Hematopoietic multipotent progenitor cell (in vitro differentiated cells): ENCODE measurements around the gene VAT1. TPM values are rescaled to one million over a fixed set of nuclear protein-coding genes. Genes with fewer than 3 reads are reported as not detected.

Experiments used
- DNase-seq, 3 donors: peaks; one replicate each; pipeline ENCODE4 v3.0.0-alpha.2; 2011 to 2015; ENCODE audit warnings: low read depth in 2 of 3, low spot score in 2 of 3
- total RNA-seq: library from RNA; depleted of rRNA; stranded (reverse); fragments of >200 nt; gene quantifications from one replicate; pipeline ENCODE4 v1.2.3, GENCODE V29; 2012

The VAT1 gene
- total RNA-seq, 1 donor: 116 TPM

- no peak for DNase-seq
These were observed 5.2 kb upstream of the VAT1 start for GRCh38 chr17:43027091-43028032.

DNA sequence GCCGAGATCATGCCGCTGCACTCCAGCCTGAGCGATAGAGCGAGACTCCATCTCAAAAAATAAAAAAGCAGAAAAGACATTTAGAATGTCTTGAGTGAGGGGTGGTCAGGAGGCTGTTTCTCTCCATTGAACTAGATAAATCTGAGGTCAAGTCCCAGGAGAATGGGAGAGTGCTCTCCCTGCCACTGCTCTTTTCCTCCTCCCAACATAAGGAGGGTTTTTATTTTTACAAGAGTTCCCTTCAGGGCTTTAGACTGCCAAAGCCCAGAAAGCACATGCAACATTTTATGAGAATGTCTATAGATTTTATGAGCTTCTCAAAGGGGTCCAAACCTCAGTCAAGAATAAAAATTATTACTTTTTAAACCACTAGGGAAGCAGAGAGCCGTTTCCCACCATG is 4.4 kb upstream of the VAT1 start:
- DNase-seq: peak in 1 of 3 donors; percentile 26

GRCh38 chr17:43025766-43026537 is 3.8 kb upstream of the VAT1 start:
- DNase-seq: no peak

- peak in 1 of 3 donors; percentile 23 for DNase-seq
These were observed 3.1 kb upstream of the VAT1 start for GRCh38 chr17:43025290-43025657.

DNA sequence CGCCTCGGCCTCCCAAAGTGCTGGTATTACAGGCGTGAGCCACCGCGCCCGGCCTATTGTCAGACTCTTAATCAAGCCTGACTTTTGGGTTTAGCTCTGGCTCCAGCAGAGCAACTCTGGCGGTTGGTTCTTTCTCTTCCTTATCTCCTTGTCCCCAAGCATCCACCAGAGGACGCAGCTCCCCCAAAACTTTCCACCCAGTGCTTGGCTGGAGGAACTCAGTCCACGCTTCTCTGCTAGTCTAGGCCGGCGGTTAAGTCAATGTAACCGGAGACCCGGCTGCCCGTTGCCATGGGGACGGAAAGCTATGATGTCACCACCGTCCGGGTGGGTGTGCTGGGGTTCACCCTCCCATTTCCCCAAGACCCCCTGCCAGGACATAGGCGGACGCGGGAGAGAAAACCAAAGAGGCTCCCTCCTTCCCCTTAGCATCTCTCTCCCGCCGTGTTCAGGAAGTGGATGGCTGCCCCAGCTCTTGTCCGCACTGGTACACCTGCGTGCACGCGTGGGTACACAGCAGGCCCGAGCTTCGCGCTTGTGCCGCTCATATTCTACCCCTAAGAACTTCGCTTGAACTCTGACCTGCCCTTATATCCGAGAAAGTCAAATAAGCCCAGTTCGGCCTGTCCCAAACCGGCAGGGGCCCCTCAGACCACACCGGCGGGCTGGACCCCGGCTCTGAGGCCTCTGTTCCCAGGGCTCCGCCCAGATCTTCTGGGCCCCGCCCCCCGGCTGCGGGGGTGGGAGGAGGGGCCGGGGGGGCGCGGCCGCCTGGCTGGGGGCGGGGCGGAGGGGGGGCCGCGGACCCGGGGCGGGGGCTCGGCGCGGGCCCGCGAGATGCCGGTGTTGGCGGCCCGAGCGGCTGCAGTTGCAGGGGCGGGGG is 2.5 kb upstream of the VAT1 start, which contains the start of gene RND2:
Gene RND2 (plus strand): TSS at position 825 of the 883 bp plus-strand sequence. CDS start 117 bp downstream, outside the sequence.
- DNase-seq: peak; percentile 55 to 97 (median 92)

DNA sequence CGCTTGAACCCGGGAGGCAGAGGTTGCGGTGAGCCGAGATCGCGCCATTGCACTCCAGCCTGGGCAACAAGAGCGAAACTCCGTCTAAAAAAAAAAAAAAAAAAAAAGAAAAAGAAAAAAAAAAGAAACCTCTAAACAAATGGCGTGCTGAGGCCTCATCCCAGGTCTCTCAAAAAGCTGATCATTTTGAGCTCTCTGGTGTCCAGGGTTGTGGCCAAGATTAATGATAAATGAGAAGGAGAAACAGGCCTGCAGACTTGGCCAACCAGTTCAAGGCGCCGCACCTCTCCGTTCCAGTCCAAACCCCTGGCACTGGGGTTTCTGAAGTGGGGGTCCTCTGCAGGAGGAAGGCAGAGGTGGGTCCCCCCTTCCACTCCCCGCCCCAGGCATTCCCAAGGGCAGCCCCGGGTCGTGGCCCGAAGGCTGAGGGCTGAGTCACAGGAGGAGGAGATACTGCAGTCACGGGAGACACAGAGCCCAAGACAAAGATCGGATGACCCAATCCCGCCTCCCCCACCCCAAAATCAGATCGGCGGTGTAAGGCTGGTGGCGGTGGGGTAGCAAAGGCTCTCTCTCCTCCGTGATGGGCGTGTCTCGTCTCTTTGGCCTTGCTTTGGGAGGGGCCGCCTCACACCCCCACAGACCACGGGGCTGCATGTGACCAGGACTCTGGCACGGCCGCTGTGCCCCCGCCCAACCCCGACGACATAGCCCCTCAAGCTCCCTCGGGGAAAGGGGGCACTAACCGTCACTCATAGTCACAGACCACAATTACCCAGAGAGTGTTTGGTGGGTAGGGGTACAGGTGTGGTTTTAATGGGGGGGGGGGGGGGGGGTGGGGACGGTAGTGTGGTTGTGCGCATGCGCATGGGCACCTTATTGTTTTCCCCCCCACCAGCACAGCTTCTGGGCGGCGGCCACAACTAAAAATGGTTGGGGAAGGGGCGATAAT is 1.1 kb downstream of the VAT1 start:
- DNase-seq: peak in 2 of 3 donors; percentile 74 to 77

- DNase-seq: no peak
These were observed 2.1 kb downstream of the VAT1 start for GRCh38 chr17:43020030-43020621.

DNA sequence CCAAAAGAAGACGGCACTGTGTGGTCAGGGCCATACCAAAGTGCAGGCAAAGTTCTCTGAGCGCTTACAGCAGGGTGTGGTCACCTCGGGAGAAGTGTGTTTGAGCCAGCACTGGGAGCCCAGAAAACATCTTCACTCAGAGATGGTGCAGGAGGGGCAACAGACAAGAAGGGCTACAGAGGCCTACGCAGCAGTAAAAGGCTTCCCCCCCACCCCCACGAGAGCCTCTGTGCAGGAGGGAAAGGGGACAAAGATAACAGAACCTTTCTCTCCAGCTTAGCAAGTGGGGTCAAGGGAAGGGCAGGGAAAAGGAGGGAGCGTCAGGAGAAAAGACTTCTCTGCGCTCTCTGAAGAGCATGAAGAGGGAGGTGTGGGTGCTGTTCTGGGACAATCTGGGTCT is 2.8 kb downstream of the VAT1 start:
- no peak for DNase-seq

- DNase-seq: peak in 1 of 3 donors; percentile 34
These were observed 3.3 kb downstream of the VAT1 start for GRCh38 chr17:43018932-43019331.

DNA sequence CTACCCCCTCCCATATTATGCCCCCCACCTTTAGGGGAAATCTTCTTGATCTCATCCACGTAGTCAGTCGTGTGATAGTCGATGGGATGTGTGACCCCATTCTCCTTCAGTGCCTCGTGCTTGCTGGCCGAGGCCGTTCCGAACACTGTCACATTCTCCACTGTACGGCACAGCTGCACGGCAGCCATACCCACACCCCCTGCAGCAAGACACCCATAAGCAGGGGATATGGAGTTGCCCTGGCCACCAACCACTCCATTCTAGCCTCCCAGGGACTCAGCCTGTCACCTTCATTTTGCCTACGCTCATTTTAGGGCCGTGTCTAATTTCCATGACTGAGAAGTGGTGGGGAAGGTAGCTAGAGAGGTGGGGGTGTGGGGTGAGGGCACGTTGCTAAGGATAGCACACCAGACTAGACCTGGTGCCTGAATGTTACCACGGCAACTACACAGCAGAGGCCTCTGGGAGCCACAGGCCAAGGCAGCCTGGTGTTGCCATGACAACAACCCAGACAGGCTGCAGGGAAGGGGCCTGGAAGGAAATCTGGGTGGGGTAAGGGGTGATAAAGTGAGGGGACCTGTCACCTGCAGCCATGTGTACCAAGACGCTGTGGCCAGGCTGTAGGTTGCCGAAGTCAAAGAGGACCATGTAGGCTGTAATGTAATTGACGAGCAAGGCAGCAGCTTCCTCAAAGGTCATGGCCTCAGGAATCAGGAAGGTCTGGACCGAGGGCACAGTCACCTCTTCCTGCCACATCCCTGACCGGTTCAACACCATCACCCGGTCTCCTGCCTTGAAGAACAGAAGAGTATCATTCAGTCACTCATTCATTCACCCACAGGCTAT is 4.0 kb downstream of the VAT1 start:
- DNase-seq: peak in 2 of 3 donors; percentile 57 to 74

GRCh38 chr17:43016216-43016615 is 6.0 kb downstream of the VAT1 start:
- DNase-seq: no peak

DNA sequence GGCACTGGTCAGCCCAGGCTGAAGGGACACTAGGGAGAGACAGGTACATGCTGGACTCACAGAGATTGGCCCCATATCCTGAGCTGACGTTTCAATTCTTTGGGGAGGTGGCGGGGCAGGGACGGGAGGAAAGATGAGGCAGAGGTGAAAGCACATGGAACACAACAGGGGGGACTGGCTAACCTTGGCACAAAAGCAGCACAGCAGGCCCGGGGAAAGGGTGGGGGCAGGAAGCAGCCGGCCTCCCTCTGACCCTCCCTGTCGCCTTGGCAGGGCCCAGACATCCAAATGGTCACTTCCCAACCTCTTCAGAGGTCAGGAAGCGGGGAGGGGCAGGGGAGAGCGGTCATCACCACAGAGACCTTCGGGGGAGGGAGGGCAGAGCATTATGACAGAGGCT is 6.6 kb downstream of the VAT1 start:
- no peak for DNase-seq

DNA sequence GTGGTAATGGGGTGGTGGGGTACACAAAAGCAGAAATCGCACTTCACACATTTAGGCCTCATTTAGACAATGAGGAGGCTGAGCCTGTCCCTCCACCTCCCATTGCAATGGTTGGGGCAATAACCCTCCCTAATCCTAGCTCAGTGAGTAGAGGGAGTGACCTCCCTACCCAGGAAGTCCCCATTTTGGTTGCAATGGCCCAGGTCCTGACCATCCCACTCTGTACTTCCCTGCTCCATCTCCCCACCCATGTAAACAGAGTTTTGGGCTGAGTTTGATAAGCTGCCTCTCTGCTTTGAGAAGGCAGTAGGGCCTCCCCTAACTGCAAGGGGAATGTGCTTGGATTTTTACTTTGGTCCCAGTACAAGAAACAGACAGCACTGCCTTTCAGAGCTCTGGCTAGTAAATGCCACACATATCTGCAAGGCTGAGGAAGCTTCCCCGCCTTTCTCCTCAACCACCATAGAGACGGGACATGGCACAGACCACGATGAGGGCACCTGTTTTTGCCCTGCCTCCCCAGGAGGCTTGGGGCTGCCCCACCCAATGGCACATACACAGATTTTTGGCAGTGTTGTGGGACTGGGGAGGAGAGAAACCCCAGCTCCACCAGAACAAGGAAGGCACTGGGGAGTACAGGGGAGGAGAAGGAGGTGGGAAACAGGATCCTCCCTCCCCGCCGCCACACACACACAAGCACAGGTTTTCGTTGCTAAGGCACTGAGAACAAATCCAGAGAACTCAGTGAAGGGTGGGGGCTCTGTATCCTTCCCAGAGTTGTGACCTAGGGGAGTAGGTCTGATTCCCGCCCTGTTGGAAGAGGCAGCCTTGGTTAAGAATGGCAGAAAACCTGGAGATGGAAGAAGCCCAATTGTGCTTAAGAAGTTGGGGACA is 7.3 kb downstream of the VAT1 start:
- no peak for DNase-seq

DNA sequence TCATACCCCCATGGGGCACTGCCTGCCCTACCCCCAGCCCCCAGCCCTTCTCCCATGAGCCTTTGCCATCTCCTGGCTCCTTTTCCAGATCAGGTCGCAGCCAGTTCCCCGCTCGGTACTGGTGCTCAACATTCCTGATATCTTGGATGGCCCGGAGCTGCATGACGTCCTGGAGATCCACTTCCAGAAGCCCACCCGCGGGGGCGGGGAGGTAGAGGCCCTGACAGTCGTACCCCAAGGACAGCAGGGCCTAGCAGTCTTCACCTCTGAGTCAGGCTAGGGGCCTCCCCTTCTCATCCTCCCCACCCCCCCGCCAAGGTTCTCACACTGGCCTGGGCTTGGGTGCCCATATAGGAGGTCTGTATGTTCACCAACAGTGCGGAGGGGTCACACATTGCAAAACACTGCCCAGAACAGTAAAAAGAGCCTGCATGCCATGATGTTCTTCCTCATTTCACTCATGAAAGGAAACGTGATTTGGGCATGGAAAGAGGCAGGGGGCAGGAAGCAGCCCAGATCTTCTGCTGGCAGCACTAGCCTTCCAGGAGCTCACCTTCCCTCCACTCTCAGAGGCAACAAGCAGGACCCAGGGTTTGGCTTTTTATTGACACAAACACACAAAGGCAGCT is 8.1 kb downstream of the VAT1 start:
- no peak for DNase-seq

DNA sequence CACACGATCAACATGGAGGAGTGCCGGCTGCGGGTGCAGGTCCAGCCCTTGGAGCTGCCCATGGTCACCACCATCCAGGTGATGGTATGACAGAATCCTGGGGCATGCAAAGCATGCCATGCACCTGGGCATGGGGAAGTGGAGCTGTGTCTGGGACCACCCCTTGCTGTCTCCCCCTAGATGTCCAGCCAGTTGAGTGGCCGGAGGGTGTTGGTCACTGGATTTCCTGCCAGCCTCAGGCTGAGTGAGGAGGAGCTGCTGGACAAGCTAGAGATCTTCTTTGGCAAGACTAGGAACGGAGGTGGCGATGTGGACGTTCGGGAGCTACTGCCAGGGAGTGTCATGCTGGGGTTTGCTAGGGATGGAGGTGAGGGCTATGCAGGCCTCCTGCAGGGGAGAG is 8.9 kb downstream of the VAT1 start:
- DNase-seq: no peak

DNA sequence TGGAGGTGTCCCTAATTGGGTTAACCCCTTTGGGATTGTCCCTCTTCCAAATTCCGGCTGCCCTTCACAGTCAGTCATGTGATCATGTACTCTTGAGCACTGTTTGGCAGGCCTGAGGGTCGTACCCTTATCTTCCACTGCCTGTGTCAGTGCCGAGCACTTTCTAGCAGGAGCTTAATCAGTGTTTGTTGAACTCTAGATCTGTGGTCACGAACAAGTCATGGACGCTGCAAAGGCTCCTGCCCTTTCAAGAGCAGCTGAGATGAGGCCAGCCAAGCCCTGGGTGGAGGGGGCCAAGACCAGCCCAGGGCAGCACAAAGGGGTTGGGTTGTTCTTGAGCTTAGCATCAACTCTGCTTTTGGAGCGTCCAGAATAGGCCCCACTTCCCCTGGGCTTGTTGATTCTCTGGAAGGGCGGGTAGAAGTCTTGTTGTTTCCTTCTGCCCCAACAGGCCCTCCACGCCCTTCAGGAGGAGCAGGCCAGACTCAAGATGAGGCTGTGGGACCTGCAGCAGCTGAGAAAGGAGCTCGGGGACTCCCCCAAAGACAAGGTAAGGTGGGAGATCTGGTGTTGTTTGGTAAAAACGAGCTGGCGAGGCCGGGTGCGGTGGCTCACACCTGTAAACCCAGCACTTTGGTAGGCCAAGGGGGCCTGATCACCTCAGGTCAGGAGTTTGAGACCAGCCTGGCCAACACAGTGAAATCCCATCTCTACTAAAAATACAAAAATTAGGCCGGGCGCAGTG is 10.3 kb downstream of the VAT1 start:
- DNase-seq: no peak
